H1 (cell line): Measurements from ENCODE around the gene REXO5. TPM values are rescaled to one million over a fixed set of nuclear protein-coding genes. Genes with fewer than 3 reads are reported as not detected.

Experiments
- CTCF ChIA-PET: fragments of 300-600 bp; sonication (Branson Sonifier 250); formaldehyde crosslinking; loops from one replicate; lab custom pipeline; 2021; ENCODE audit not compliant: partially characterized antibody; lab: Charles Lee
- POLR2A ChIA-PET: fragments of 300-600 bp; sonication (Branson Sonifier 250); formaldehyde crosslinking; loops from one replicate; lab custom pipeline; 2021; ENCODE audit warnings: inconsistent platforms; ENCODE audit not compliant: partially characterized antibody; lab: Charles Lee
- DNase-seq, 2 experiments: peaks; one replicate each; pipeline versions ENCODE4 v3.0.0 to v3.0.0-alpha.2; 2010 to 2022; ENCODE audit warnings: low spot score in 2 of 2, low read depth in 1 of 2, mixed read lengths in 1 of 2
- FAIRE-seq: peaks from 2 replicates; lab custom pipeline; 2011; peaks lifted over from hg19 to GRCh38; lab: Jason Lieb, UNC
- H2AFZ ChIP-seq: 2 replicates; pipeline ENCODE4 v1.8.1; 2012; ENCODE audit warnings: low read length, inconsistent platforms
- H2AK5ac ChIP-seq: 2 replicates; pipeline ENCODE4 v1.6.1; 2013; ENCODE audit warnings: low read depth, low read length
- H2BK120ac ChIP-seq: replicated peaks from 2 replicates; pipeline ENCODE3; 2013; ENCODE audit warnings: low read depth, low read length, inconsistent platforms
- H2BK12ac ChIP-seq: 2 replicates; pipeline ENCODE4 v1.6.1; 2013; ENCODE audit warnings: low read depth, low read length
- H2BK15ac ChIP-seq: 2 replicates; pipeline ENCODE4 v1.6.1; 2013; ENCODE audit warnings: low read length
- H2BK20ac ChIP-seq: 2 replicates; pipeline ENCODE4 v1.6.1; 2013; ENCODE audit warnings: low read length
- H2BK5ac ChIP-seq: 2 replicates; pipeline ENCODE4 v1.6.1; 2013; ENCODE audit warnings: low read depth, low read length
- H3K14ac ChIP-seq: 2 replicates; pipeline ENCODE4 v1.6.1; 2013; ENCODE audit warnings: inconsistent platforms; ENCODE audit not compliant: insufficient read length
- H3K18ac ChIP-seq: 2 replicates; pipeline ENCODE4 v1.6.1; 2013; ENCODE audit warnings: low read length; ENCODE audit errors: extremely low read depth
- H3K23ac ChIP-seq: 2 replicates; pipeline ENCODE4 v1.6.1; 2013; ENCODE audit warnings: inconsistent platforms; ENCODE audit not compliant: insufficient read length
- H3K23me2 ChIP-seq: 2 replicates; pipeline ENCODE4 v1.6.1; 2013; ENCODE audit warnings: low read depth, low read length
- H3K27ac ChIP-seq: 2 replicates; pipeline ENCODE4 v1.6.1; 2011; ENCODE audit warnings: low read depth, low read length, inconsistent platforms
- H3K27me3 ChIP-seq, 4 experiments: replicated peaks in 1 of 4; 1 replicate in 1 of 4; 2 replicates in 3 of 4; pipeline versions ENCODE4 v1.6.1 to v1.8.1; 2011 to 2013; ENCODE audit warnings: low read length in 3 of 4, mild to moderate bottlenecking in 3 of 4, inconsistent platforms in 2 of 4, mixed read lengths in 2 of 4, moderate library complexity in 1 of 4; ENCODE audit not compliant: control insufficient read depth in 3 of 4, insufficient read depth in 3 of 4; ENCODE audit errors: extremely low read depth in 1 of 4
- H3K36me3 ChIP-seq, 4 experiments: 2 replicates each; pipeline versions ENCODE4 v1.6.1 to v1.8.1; 2011 to 2013; ENCODE audit warnings: mild to moderate bottlenecking in 4 of 4, low read length in 3 of 4, moderate library complexity in 2 of 4, control low read depth in 1 of 4, inconsistent platforms in 1 of 4; ENCODE audit not compliant: insufficient read depth in 4 of 4, control insufficient read depth in 2 of 4
- H3K4ac ChIP-seq: replicated peaks from 2 replicates; pipeline ENCODE3; 2013; ENCODE audit warnings: low read length, low read depth, mixed read lengths, inconsistent platforms; ENCODE audit not compliant: insufficient read length
- H3K4me1 ChIP-seq, 4 experiments: replicated peaks in 1 of 4; 1 replicate in 1 of 4; 2 replicates in 3 of 4; pipeline versions ENCODE4 v1.6.1 to v1.8.1; 2011 to 2013; ENCODE audit warnings: low read length in 3 of 4, inconsistent platforms in 2 of 4, mixed read lengths in 1 of 4; ENCODE audit not compliant: insufficient read depth in 4 of 4, control insufficient read depth in 3 of 4
- H3K4me2 ChIP-seq, 2 experiments: 2 replicates each; pipeline versions ENCODE4 v1.6.1 to v1.8.1; 2011 to 2013; ENCODE audit warnings: low read depth in 2 of 2, low read length in 2 of 2, control low read depth in 1 of 2, inconsistent platforms in 1 of 2, mild to moderate bottlenecking in 1 of 2; ENCODE audit not compliant: insufficient read depth in 1 of 2
- H3K4me3 ChIP-seq, 4 experiments: fragments of 200-600, 300-600 bp in 1 of 4; sonication (generic), shearing (Covaris generic), sonication (Bioruptor Twin) in 1 of 4; 2 replicates each; pipeline versions ENCODE4 v1.5.1 to v1.8.1; 2011 to 2016; ENCODE audit warnings: low read length in 4 of 4, low read depth in 3 of 4, control low read depth in 2 of 4, inconsistent platforms in 2 of 4, mild to moderate bottlenecking in 2 of 4, mixed read lengths in 1 of 4, moderate library complexity in 1 of 4; ENCODE audit not compliant: insufficient read depth in 2 of 4; ENCODE audit errors: extremely low read depth in 1 of 4
- H3K56ac ChIP-seq: replicated peaks from 2 replicates; pipeline ENCODE3; 2013; ENCODE audit warnings: low read depth, mild to moderate bottlenecking, mixed read lengths, low read length, inconsistent platforms; ENCODE audit not compliant: insufficient read length
- H3K79me1 ChIP-seq: 2 replicates; pipeline ENCODE4 v1.6.1; 2013; ENCODE audit warnings: low read depth, low read length, control low read depth
- H3K79me2 ChIP-seq, 2 experiments: 2 replicates each; pipeline versions ENCODE4 v1.6.1 to v1.8.1; 2012 to 2013; ENCODE audit warnings: low read length in 2 of 2, mild to moderate bottlenecking in 2 of 2, inconsistent platforms in 1 of 2; ENCODE audit not compliant: insufficient read depth in 2 of 2, control insufficient read depth in 1 of 2
- H3K9ac ChIP-seq, 4 experiments: replicated peaks in 1 of 4; 1 replicate in 1 of 4; 2 replicates in 3 of 4; pipeline versions ENCODE4 v1.6.1 to v1.8.1; 2011 to 2013; ENCODE audit warnings: low read depth in 3 of 4, low read length in 3 of 4, control low read depth in 2 of 4, mild to moderate bottlenecking in 2 of 4, moderate library complexity in 2 of 4, inconsistent platforms in 1 of 4; ENCODE audit errors: extremely low read depth in 1 of 4
- H3K9me3 ChIP-seq, 2 experiments: 2 replicates each; pipeline versions ENCODE4 v1.6.1 to v1.8.1; 2012 to 2013; ENCODE audit warnings: mild to moderate bottlenecking in 2 of 2, moderate library complexity in 2 of 2, control low read depth in 1 of 2, inconsistent platforms in 1 of 2, low read depth in 1 of 2, low read length in 1 of 2, mixed read lengths in 1 of 2; ENCODE audit not compliant: insufficient read depth in 2 of 2
- H4K20me1 ChIP-seq, 2 experiments: replicated peaks in 1 of 2; 2 replicates each; pipeline versions ENCODE3 to v1.8.1; 2011 to 2013; ENCODE audit warnings: inconsistent platforms in 2 of 2, low read length in 2 of 2, mild to moderate bottlenecking in 1 of 2; ENCODE audit not compliant: insufficient read depth in 2 of 2, control insufficient read depth in 1 of 2
- H4K5ac ChIP-seq: 2 replicates; pipeline ENCODE4 v1.6.1; 2013; ENCODE audit warnings: low read length, low read depth, mixed read lengths, inconsistent platforms; ENCODE audit not compliant: insufficient read length
- H4K8ac ChIP-seq: 2 replicates; pipeline ENCODE4 v1.8.0; 2013; ENCODE audit warnings: mild to moderate bottlenecking, moderate library complexity, low read length, inconsistent platforms; ENCODE audit not compliant: insufficient read depth; ENCODE audit errors: extremely low read depth
- H4K91ac ChIP-seq: replicated peaks from 2 replicates; pipeline ENCODE3; 2013; ENCODE audit warnings: low read length, mixed read lengths, inconsistent platforms; ENCODE audit not compliant: insufficient read length
- ASH2L ChIP-seq: fragments of 200-600, 300-600 bp; sonication (generic); IDR thresholded peaks from one replicate; pipeline ENCODE4 v1.7.1; 2017; ENCODE audit warnings: low read length
- CBX5 ChIP-seq: fragments of 300-800, 300-1000 bp; sonication (generic); IDR thresholded peaks from 2 replicates; pipeline ENCODE4 v1.7.1; 2016; ENCODE audit warnings: antibody characterized with exemption, low read length, low read depth
- CBX8 ChIP-seq: fragments of 300-800, 300-1000 bp; sonication (generic); IDR thresholded peaks from 2 replicates; pipeline ENCODE4 v1.7.1; 2016; ENCODE audit warnings: low read depth, low read length, borderline replicate concordance
- E2F6 ChIP-seq: IDR thresholded peaks from 2 replicates; pipeline ENCODE4 v1.6.1; 2012; ENCODE audit warnings: inconsistent platforms
- EP300 ChIP-seq, 2 experiments: IDR thresholded peaks; 1 replicate in 1 of 2; 2 replicates in 1 of 2; pipeline ENCODE4 v1.6.1; 2011 to 2012; ENCODE audit warnings: low read depth in 2 of 2, low read length in 2 of 2, mild to moderate bottlenecking in 2 of 2, borderline replicate concordance in 1 of 2, inconsistent platforms in 1 of 2, moderate library complexity in 1 of 2
- HDAC2 ChIP-seq, 2 experiments: fragments of 300-600 bp in 1 of 2; sonication (generic) in 1 of 2; IDR thresholded peaks; 2 replicates each; pipeline ENCODE4 v1.6.1; 2011 to 2012; ENCODE audit warnings: low read depth in 2 of 2, low read length in 2 of 2, mild to moderate bottlenecking in 2 of 2, moderate library complexity in 2 of 2, borderline replicate concordance in 1 of 2, inconsistent platforms in 1 of 2
- NANOG ChIP-seq: IDR thresholded peaks from 2 replicates; pipeline ENCODE4 v1.6.1; 2011; ENCODE audit warnings: low read length, low read depth, mild to moderate bottlenecking, inconsistent platforms; ENCODE audit not compliant: insufficient read depth, poor library complexity, severe bottlenecking
- RNF2 ChIP-seq: fragments of 200-900, 300-1000 bp; sonication (generic); IDR thresholded peaks from 2 replicates; pipeline ENCODE4 v1.7.1; 2016; ENCODE audit warnings: borderline replicate concordance, low read depth, mild to moderate bottlenecking, antibody characterized with exemption, low read length; ENCODE audit not compliant: poor library complexity, severe bottlenecking; ENCODE audit errors: missing control alignments
- SUZ12 ChIP-seq: fragments of 200-600 bp; sonication (generic); IDR thresholded peaks from 2 replicates; pipeline ENCODE4 v1.6.1; 2012; ENCODE audit warnings: mild to moderate bottlenecking, inconsistent platforms, low read length, moderate library complexity, mixed read lengths
- USF2 ChIP-seq: IDR thresholded peaks from 2 replicates; pipeline ENCODE4 v1.6.1; 2011; ENCODE audit warnings: low read length, improper control_type of control experiment
- WGBS, 2 experiments: shearing (Covaris generic) in 1 of 2; methylation state at CpG; one replicate each; pipeline versions ENCODE4 v1.1.6 to v1.1.7; 2013 to 2015; ENCODE audit warnings: low lambda C conversion rate in 2 of 2, mixed read lengths in 2 of 2, inconsistent platforms in 1 of 2, low coverage in 1 of 2, missing lambda C conversion rate in 1 of 2; ENCODE audit not compliant: insufficient replicate concordance in 2 of 2, insufficient coverage in 1 of 2, insufficient read length in 1 of 2; ENCODE audit errors: extremely low coverage in 1 of 2, missing lambda C conversion rate in 1 of 2; 5-methylcytosine and 5-hydroxymethylcytosine counted together
- polyA plus RNA-seq, 7 experiments: library from polyadenylated mRNA; depleted of rRNA in 3 of 7; stranded (reverse) in 5 of 7; unstranded in 2 of 7; fragments of >200 nt in 5 of 7; fragments of 200-250 nt in 2 of 7; gene quantifications; 1 replicate in 5 of 7; 2 replicates in 1 of 7; 4 replicates in 1 of 7; pipeline versions ENCODE4 v1.2.1 to v1.2.3, GENCODE V29; 2011 to 2013; ENCODE audit warnings: missing spikeins in 2 of 7, mixed read lengths in 2 of 7
- total RNA-seq: library from RNA; stranded (reverse); fragmentation: NEBNext Ultra II Directional; extraction: Animal tissue kit (Norgen Biotek cat#: 25700); gene quantifications from 2 replicates; pipeline ENCODE4 v1.2.1, GENCODE V29; 2021

REXO5 gene
- total and polyA plus RNA-seq, 2 of the 8 experiments (the other 6 are each of a cell fraction or from before 2014, with no cell fraction given) = 2.4 to 8.9 TPM

- H4K20me1 ChIP-seq = no peaks in the 10 kb centered on the region
- no peak for FAIRE-seq
- no peak overlapping the region for H2BK120ac ChIP-seq
- H3K4ac ChIP-seq = no peak overlapping the region
- POLR2A ChIA-PET = interaction anchor here (1.2 kb wide), 1 partner anchor 14 kb away, joined by 3 read pairs; no protein-coding TSS in a partner anchor
- DNase-seq = no peak
- H3K14ac ChIP-seq = no peak overlapping the region
- no peak overlapping the region for H2BK20ac ChIP-seq
- no peak overlapping the region for H4K5ac ChIP-seq
- no peak overlapping the region for H3K4me3 ChIP-seq
- no peak overlapping the region for H3K4me2 ChIP-seq
- no peak overlapping the region for H2BK15ac ChIP-seq
- H3K23ac ChIP-seq = no peak overlapping the region
- no peak overlapping the region for H3K18ac ChIP-seq
- peaks cover 0 to 12% (median 5%) of the 10 kb centered on the region in 4 experiments; a peak in 4 of 7 replicates for H3K4me1 ChIP-seq
- no peaks in the 10 kb centered on the region for H3K9me3 ChIP-seq
- H2AFZ ChIP-seq = no peak overlapping the region
- H3K56ac ChIP-seq = no peak overlapping the region
- CTCF ChIA-PET = no interaction called here
- H3K79me1 ChIP-seq = peaks cover 11% of the 10 kb centered on the region
- H3K27ac ChIP-seq = no peak overlapping the region
- H4K91ac ChIP-seq = no peak overlapping the region
- no peak overlapping the region for H2BK12ac ChIP-seq
- H3K23me2 ChIP-seq = peaks cover 2% of the 10 kb centered on the region; the same call in 1 of the 2 replicates
- H3K36me3 ChIP-seq = peaks cover 0 to 13% (median 5%) of the 10 kb centered on the region in 4 experiments; a peak in 4 of 8 replicates
- no peaks in the 10 kb centered on the region for H3K27me3 ChIP-seq
- no peak overlapping the region for H4K8ac ChIP-seq
- peaks cover 6 to 90% of the 10 kb centered on the region in 2 experiments; a peak in 2 of 4 replicates for H3K79me2 ChIP-seq
- WGBS, 2 experiments = 97% methylated on average over 2 of the region's 2 CpGs; no CpG with 5 or more reads in 1 of the 2 experiments
- H2BK5ac ChIP-seq = no peak overlapping the region
- no peak overlapping the region for H3K9ac ChIP-seq
- H2AK5ac ChIP-seq = no peak overlapping the region
- TF ChIP-seq ASH2L (no peak), HDAC2 (IDR thresholded peaks at IDR 0.05; ENCODE audit: borderline replicate concordance in 1 of 2, low read depth in 2 of 2, low read length in 2 of 2) (no peak), E2F6 (no peak), RNF2 (no peak), CBX8 (no peak), SUZ12 (no peak), EP300 (IDR thresholded peaks at IDR 0.05; ENCODE audit: borderline replicate concordance in 1 of 2, low read depth in 2 of 2, low read length in 2 of 2) (no peak), NANOG (no peak), USF2 (no peak), CBX5 (no peak)
Observed at GRCh38 chr16:20894388-20894787, 88.1 kb downstream of the REXO5 start.
